SU-DHL-6 (cell line): ENCODE data around the gene NUP62.

Source experiments
- H2AFZ ChIP-seq: fragments of 200-600 bp; sonication (generic); 2 replicates; pipeline ENCODE4 v1.6.1; 2014; ENCODE audit warnings: low read depth, mild to moderate bottlenecking, moderate library complexity, mixed read lengths, antibody characterized with exemption, low read length; ENCODE audit not compliant: severe bottlenecking
- H3F3A ChIP-seq: fragments of 200-600 bp; shearing (Covaris generic); 2 replicates; pipeline ENCODE4 v1.6.0; 2016; ENCODE audit warnings: antibody characterized with exemption, mild to moderate bottlenecking; ENCODE audit not compliant: insufficient read depth
- H3K27ac ChIP-seq: fragments of 200-600 bp; sonication (generic); 2 replicates; pipeline ENCODE4 v1.5.1; 2016; ENCODE audit warnings: low read depth, mild to moderate bottlenecking, low read length, moderate library complexity, mixed read lengths
- H3K27me3 ChIP-seq: fragments of 200-600 bp; sonication (generic), shearing (Covaris generic); 2 replicates; pipeline ENCODE4 v1.6.0; 2014; ENCODE audit warnings: mild to moderate bottlenecking, low read length
- H3K36me3 ChIP-seq: fragments of 200-600 bp; sonication (generic); 2 replicates; pipeline ENCODE4 v1.6.1; 2014; ENCODE audit warnings: mild to moderate bottlenecking, low read length, mixed read lengths
- H3K4me2 ChIP-seq: fragments of 300-600, 200-600 bp; shearing (Covaris generic), sonication (generic); 2 replicates; pipeline ENCODE4 v1.6.0; 2014; ENCODE audit warnings: low read length, low read depth, mild to moderate bottlenecking; ENCODE audit not compliant: poor library complexity, severe bottlenecking
- H3K4me3 ChIP-seq: fragments of 200-600 bp; sonication (generic); 2 replicates; pipeline ENCODE4 v1.5.1; 2014; ENCODE audit warnings: antibody characterized with exemption, low read length, mild to moderate bottlenecking, mixed read lengths; ENCODE audit not compliant: insufficient read depth, poor library complexity, severe bottlenecking
- H3K79me2 ChIP-seq: fragments of 200-600 bp; sonication (generic); 2 replicates; pipeline ENCODE4 v1.6.1; 2014; ENCODE audit warnings: mild to moderate bottlenecking, low read length, moderate library complexity; ENCODE audit not compliant: insufficient read depth
- H3K9ac ChIP-seq: fragments of 200-600 bp; sonication (generic); 2 replicates; pipeline ENCODE4 v1.7.0; 2014; ENCODE audit warnings: mild to moderate bottlenecking, low read length
- H3K9me2 ChIP-seq: fragments of 200-600 bp; sonication (generic); replicated peaks from 2 replicates; pipeline ENCODE4 v1.6.1; 2014; ENCODE audit warnings: low read length; ENCODE audit not compliant: insufficient read depth
- H3K9me3 ChIP-seq: fragments of 200-600 bp; sonication (generic); 2 replicates; pipeline ENCODE4 v1.6.1; 2014; ENCODE audit warnings: low read length, mixed read lengths; ENCODE audit not compliant: insufficient read depth
- H4K20me1 ChIP-seq: fragments of 200-600 bp; sonication (generic); 2 replicates; pipeline ENCODE4 v1.6.1; 2014; ENCODE audit warnings: low read depth, mild to moderate bottlenecking, antibody characterized with exemption, low read length, moderate library complexity, mixed read lengths
- EZH2phosphoT487 ChIP-seq: fragments of 200-600 bp; sonication (generic), shearing (Covaris generic); conservative IDR thresholded peaks from 2 replicates; pipeline ENCODE4 v1.6.1; 2018; ENCODE audit warnings: mild to moderate bottlenecking, antibody characterized with exemption, low read length, moderate library complexity, mixed read lengths
- TF ChIP-seq, protein P1 (sequence below): fragments of 200-600 bp; sonication (generic); IDR thresholded peaks from one replicate; pipeline ENCODE4 v1.5.1; 2017; ENCODE audit warnings: antibody characterized with exemption, mild to moderate bottlenecking, low read length, moderate library complexity; ENCODE audit not compliant: insufficient read depth, poor library complexity, severe bottlenecking

NUP62 gene

GRCh38 chr19:49936549-49936948 lies 7.2 kb upstream of the NUP62 start:
- TF ChIP-seq, protein P1, sequence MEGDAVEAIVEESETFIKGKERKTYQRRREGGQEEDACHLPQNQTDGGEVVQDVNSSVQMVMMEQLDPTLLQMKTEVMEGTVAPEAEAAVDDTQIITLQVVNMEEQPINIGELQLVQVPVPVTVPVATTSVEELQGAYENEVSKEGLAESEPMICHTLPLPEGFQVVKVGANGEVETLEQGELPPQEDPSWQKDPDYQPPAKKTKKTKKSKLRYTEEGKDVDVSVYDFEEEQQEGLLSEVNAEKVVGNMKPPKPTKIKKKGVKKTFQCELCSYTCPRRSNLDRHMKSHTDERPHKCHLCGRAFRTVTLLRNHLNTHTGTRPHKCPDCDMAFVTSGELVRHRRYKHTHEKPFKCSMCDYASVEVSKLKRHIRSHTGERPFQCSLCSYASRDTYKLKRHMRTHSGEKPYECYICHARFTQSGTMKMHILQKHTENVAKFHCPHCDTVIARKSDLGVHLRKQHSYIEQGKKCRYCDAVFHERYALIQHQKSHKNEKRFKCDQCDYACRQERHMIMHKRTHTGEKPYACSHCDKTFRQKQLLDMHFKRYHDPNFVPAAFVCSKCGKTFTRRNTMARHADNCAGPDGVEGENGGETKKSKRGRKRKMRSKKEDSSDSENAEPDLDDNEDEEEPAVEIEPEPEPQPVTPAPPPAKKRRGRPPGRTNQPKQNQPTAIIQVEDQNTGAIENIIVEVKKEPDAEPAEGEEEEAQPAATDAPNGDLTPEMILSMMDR = no peak
- no peak for TF ChIP-seq EZH2phosphoT487
- H3K4me3 ChIP-seq = no peak overlapping the region
- H4K20me1 ChIP-seq = no peaks in the 10 kb centered on the region; the same call in 1 of the 2 replicates
- no peak overlapping the region for H2AFZ ChIP-seq
- no peaks in the 10 kb centered on the region for H3K79me2 ChIP-seq
- no peaks in the 10 kb centered on the region for H3K27me3 ChIP-seq
- H3K9me2 ChIP-seq = no peaks in the 10 kb centered on the region
- peaks cover 12% of the 10 kb centered on the region for H3F3A ChIP-seq
- H3K36me3 ChIP-seq = peaks cover 7% of the 10 kb centered on the region
- no peaks in the 10 kb centered on the region for H3K9me3 ChIP-seq
- H3K9ac ChIP-seq = no peak overlapping the region
- no peak overlapping the region for H3K4me2 ChIP-seq
- no peak overlapping the region for H3K27ac ChIP-seq

GRCh38 chr19:49933643-49934042 lies 4.3 kb upstream of the NUP62 start:
- Histone ChIP-seq H3K4me3 (no peak overlapping the region), H3K79me2 (peaks cover 24% of the 10 kb centered on the region)

GRCh38 chr19:49932731-49933131 lies 3.4 kb upstream of the NUP62 start:
- peaks cover 23% of the 10 kb centered on the region for H3K36me3 ChIP-seq
- H3K4me3 ChIP-seq = no peak overlapping the region
- no peak overlapping the region for H3K27ac ChIP-seq
- peaks cover 33% of the 10 kb centered on the region for H3K79me2 ChIP-seq
- no peak overlapping the region for H3K9ac ChIP-seq
- peaks cover 13% of the 10 kb centered on the region; the same call in 1 of the 2 replicates for H4K20me1 ChIP-seq
- H3F3A ChIP-seq = peaks cover 28% of the 10 kb centered on the region
- H3K4me2 ChIP-seq = no peak overlapping the region
- H3K9me3 ChIP-seq = no peaks in the 10 kb centered on the region
- no peak for TF ChIP-seq EZH2phosphoT487
- H3K9me2 ChIP-seq = no peaks in the 10 kb centered on the region
- H2AFZ ChIP-seq = no peak overlapping the region
- no peaks in the 10 kb centered on the region for H3K27me3 ChIP-seq

More at GRCh38 chr19:49933643-49934042, 4.3 kb upstream of the NUP62 start:
- no peaks in the 10 kb centered on the region for H3K27me3 ChIP-seq
- H3K9me2 ChIP-seq = no peaks in the 10 kb centered on the region
- peaks cover 21% of the 10 kb centered on the region for H3K36me3 ChIP-seq
- H4K20me1 ChIP-seq = peaks cover 13% of the 10 kb centered on the region; the same call in 1 of the 2 replicates
- H3K9me3 ChIP-seq = no peaks in the 10 kb centered on the region
- no peak overlapping the region for H3K27ac ChIP-seq
- no peak overlapping the region for H3K4me2 ChIP-seq
- no peak overlapping the region for H2AFZ ChIP-seq
- TF ChIP-seq, protein P1 = no peak
- TF ChIP-seq EZH2phosphoT487 = no peak
- peaks cover 26% of the 10 kb centered on the region for H3F3A ChIP-seq
- no peak overlapping the region for H3K9ac ChIP-seq

GRCh38 chr19:49932041-49932451 lies 2.7 kb upstream of the NUP62 start:
- TF ChIP-seq, protein P1 = no peak
- Histone ChIP-seq H3F3A (peaks cover 31% of the 10 kb centered on the region), H3K27me3 (no peaks in the 10 kb centered on the region), H3K4me2 (no peak overlapping the region), H3K4me3 (no peak overlapping the region), H4K20me1 (peaks cover 13% of the 10 kb centered on the region; the same call in 1 of the 2 replicates), H2AFZ (no peak overlapping the region), H3K79me2 (peaks cover 40% of the 10 kb centered on the region), H3K36me3 (peaks cover 24% of the 10 kb centered on the region), H3K9ac (no peak overlapping the region), H3K27ac (no peak overlapping the region), H3K9me2 (no peaks in the 10 kb centered on the region), H3K9me3 (no peaks in the 10 kb centered on the region)
